NOMO-1 treated with dmso at 0.1 percent for 144 hours (cell line): Measurements from ENCODE around the gene ECE1.
"Not testable (repeated sequence)": the region's sequence is repeated elsewhere in the genome, so short reads cannot be mapped to it uniquely, and the experiment has no call there.

Experiments
- DNase-seq: peaks from one replicate; lab custom pipeline; 2025; ENCODE audit not compliant: unreplicated experiment; lab: John Stamatoyannopoulos, UW

The ECE1 gene

GRCh38 chr1:21232044-21232443 is 58.2 kb downstream of the ECE1 start:
- no peak for DNase-seq

- DNase-seq: no peak
Observed at GRCh38 chr1:21229246-21230000, 60.8 kb downstream of the ECE1 start.

DNA sequence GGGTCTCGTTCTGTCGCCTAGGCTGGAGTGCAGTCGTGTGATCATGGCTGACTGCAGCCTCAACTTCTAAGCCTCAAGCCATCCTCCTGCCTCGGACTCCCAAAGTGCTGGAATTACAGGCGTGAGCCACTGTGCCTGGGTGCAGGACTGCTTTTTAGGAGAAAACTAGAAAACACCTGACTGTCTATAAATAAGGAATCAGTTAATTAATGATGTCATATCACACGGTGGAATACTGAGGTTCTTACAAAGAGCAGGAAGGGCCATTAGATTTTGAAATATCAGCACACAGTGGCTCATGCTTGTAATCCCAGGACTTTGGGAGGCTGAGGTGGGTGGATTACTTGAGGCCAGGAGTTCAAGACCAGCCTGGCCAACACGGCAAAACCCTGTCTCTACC is 62.0 kb downstream of the ECE1 start:
- not testable (repeated sequence) for DNase-seq

DNA sequence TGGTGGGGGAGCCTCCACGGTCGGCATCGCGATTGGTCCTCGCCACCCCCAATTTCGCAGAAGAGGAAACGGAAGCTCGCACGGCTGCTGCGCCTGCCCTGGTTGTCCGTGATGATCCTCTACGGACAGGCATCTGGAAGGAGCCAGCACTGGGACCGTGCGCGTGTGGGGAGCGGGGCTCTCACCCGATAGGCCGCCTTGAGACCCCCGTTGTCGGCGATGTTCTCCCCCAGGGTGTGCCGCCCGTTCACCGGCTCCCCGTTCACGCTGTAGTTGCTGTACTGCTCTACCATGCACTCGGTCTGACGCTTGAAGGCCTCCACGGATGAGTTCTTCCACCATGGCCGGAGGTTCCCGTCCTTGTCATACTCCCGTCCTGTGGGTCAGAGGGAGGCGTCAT is 65.2 kb downstream of the ECE1 start:
- DNase-seq: no peak

DNA sequence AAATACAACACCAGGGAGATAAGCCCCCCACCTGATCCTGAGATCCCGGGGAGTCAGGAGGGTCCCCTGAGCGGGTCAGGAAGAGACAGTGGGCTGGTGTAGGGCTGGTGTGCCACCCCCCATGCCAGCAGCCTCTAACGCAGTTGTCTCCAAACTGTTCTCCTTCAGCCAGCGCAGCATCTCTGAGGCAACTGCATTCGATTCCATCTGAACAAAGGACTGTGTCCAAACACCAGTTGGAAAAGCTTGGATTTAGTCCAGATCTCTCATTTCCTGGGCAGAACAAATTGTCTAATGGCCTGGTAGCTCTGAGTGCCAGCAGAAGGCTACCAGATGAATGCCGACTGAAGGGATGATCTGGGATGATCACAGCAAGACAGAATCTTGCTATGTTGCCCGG is 69.4 kb downstream of the ECE1 start:
- DNase-seq: no peak

- no peak for DNase-seq
Observed at GRCh38 chr1:21219674-21220073, 70.6 kb downstream of the ECE1 start.

- no peak for DNase-seq
Observed at GRCh38 chr1:21217812-21218596, 72.3 kb downstream of the ECE1 start.

DNA sequence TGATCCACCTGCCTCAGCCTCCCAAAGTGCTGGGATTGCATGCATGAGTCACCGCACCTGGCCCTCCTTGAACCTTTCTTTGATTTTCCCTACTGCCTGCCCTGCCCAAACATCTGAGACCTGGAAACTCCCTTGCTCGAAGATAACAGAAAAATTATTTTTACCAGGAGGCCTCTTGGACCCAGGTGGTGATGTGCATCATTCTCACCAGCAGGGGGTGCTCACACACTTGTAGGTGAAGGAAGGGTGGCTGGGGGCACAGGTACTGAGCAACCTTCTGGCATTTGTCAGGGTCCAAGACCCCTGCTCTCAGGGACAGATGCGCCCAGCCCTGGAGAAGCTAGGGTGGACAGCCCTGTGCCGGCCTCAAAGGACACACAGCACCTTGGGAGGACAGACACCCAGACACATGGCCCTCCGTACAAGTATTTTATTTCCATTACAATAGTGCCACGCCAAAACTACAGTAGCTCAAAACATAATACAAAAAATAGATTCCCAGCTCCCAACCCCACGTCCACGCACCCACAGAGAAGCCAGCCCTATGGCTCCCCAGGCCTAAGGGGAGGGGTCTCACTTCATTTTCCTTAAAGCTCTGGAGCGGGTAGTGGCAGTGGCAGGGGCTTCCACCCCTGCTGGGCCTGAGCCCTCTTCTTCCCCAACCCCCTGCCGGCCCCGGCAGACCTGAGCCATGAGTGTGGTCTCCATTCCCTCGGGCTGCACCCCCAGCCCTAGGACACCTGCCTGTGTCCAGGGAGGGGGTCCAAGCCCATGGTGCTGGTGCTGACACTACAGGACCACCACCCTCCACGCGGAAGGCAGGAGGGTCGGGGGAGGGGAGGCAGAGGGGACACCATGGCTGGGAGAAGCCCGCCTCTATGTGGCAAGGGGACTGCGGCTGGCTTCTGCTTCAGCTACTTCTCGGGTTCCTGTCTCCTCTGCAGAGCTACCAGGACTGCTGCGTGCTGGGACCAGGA is 73.1 kb downstream of the ECE1 start:
- DNase-seq: no peak

- no peak for DNase-seq
Observed at GRCh38 chr1:21212126-21212525, 78.1 kb downstream of the ECE1 start.

DNA sequence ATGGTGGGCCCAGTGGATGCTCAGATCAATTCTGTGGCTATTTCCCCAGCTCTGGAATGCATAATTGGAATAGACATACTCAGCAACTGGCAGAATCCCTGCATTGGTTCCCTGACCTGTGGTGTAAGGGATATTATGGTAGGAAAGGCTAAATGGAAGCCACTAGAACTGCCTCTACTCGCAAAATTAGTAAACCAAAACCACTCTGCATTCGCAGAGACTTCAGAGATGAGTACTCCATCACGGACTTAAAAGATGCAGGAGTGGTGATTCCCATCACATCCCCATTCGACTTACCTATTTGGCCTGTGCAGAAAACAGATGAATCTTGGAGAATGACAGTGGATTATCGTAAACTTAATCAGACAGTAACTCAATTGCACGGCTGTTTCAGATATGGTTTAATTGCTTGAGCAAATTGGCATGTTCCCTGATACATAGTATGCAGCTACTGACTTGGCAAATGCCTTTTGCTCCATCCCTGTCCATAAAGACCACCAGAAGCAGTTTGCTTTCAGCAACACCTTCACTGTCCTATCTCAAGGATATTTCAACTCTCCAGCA is 82.0 kb downstream of the ECE1 start:
- not testable (repeated sequence) for DNase-seq

DNA sequence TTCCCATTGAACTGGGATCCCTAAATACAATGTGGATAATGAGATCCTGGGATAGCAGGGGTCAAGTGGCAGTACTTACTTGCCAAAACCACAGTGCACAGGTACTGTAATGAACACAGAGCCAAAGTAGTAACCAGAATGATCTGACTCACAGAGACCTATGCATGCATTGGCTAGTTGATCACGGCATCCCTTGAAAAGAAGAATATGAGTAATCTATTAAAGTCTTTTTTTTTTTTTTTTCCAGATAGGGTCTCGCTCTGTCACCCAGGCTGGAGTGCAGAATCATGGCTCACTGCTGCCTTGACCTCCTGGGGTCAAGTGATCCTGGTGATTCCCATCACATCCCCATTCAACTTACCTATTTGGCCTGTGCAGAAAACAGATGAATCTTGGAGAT is 84.1 kb downstream of the ECE1 start:
- DNase-seq: no peak

DNA sequence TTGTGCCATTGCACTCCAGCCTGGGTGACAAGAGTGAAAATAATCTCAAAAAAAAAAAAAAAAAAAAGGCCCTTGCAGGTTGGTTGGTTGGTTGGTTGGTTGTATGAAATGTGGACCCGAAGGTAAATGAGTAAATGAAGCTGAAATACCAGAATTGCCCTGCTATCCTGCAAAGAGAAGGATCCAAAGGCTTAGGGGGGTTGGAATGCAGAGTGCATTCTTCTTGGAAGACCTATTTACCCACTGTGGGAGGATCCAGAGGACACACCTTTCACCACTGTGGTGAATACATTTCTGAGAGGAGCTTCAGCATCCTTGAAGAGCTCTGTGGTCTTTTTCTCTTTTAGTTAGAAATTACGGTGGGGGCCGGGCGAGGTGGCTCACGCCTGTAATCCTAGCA is 84.8 kb downstream of the ECE1 start:
- DNase-seq: no peak

- no peak for DNase-seq
Observed at GRCh38 chr1:21201650-21202049, 88.6 kb downstream of the ECE1 start.

DNA sequence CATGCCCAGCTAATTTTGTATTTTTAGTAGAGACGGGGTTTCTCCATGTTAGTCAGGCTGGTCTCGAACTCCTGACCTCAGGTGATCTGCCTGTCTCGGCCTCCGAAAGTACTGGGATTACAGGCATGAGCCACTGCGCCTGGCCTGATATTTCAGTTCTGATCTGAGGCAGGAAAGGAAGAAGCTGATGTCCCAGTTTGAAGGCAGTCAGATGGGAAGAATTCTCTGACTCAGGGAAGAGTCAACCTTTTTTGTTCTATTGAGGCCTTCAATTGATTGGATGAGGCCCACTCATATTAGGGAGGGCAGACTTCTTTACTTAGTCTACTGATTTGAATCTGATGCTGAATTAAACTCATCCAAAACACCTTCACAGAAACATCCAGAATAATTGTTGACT is 89.0 kb downstream of the ECE1 start:
- DNase-seq: not testable (repeated sequence)

- no peak for DNase-seq
Observed at GRCh38 chr1:21200767-21201166, 89.5 kb downstream of the ECE1 start.

GRCh38 chr1:21198929-21199328 is 91.3 kb downstream of the ECE1 start:
- no peak for DNase-seq

- DNase-seq: no peak
Observed at GRCh38 chr1:21192871-21193270, 97.4 kb downstream of the ECE1 start.

- no peak for DNase-seq
Observed at GRCh38 chr1:21192284-21192683, 98.0 kb downstream of the ECE1 start.

GRCh38 chr1:21190771-21191170 is 99.5 kb downstream of the ECE1 start:
- DNase-seq: not testable (repeated sequence)

GRCh38 chr1:21189906-21190500 is 100.3 kb downstream of the ECE1 start:
- DNase-seq: no peak

DNA sequence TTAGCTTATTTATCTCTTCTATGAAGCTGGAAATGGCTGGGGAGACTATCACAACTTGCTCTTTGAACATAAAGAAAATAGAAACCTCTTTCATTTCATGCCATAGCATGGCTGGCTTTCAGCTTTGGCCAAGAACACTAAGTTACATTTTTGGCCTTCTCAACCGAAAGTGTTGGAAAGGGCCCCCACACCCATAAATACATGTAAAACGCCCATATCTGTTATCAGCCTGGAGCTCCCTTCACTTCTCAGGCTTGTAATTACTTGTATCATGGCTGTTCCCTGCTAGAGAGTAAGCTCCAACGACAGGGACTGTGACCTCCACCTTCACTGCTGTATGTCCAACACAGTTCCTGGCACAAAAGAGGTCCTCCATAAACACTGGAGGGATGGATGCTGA is 100.8 kb downstream of the ECE1 start:
- DNase-seq: no peak
